Gastroesophageal sphincter (tissue), 4 donors: ENCODE results near the gene P3H3. TPM values are rescaled to one million over a fixed set of nuclear protein-coding genes. Genes with fewer than 3 reads are reported as not detected.

ENCODE experiments used
- ATAC-seq: fragments of 150-250 bp; one replicate; pipeline ENCODE4 v1.9.1; 2016; ENCODE audit warnings: mild to moderate bottlenecking, moderate library complexity
- H3K27ac ChIP-seq, 4 donors: fragments of 200-600 bp; sonication (generic) in 3 of 4; 1 replicate in 3 of 4; 2 replicates in 1 of 4; pipeline ENCODE4 v1.5.1; 2016 to 2019
- H3K27me3 ChIP-seq: fragments of 200-600 bp; sonication (generic); one replicate; pipeline ENCODE4 v1.5.1; 2019
- H3K36me3 ChIP-seq, 2 donors: fragments of 200-600 bp; sonication (generic); one replicate each; pipeline ENCODE4 v1.5.1; 2019; ENCODE audit warnings: control low read depth in 1 of 2
- H3K4me1 ChIP-seq, 3 donors: fragments of 200-600 bp; sonication (generic); 1 replicate in 2 of 3; 2 replicates in 1 of 3; pipeline ENCODE4 v1.5.1; 2016 to 2019; ENCODE audit warnings: control low read depth in 2 of 3
- H3K4me3 ChIP-seq, 2 donors: fragments of 200-600 bp; sonication (generic); one replicate each; pipeline ENCODE4 v1.5.1; 2019; ENCODE audit warnings: mild to moderate bottlenecking in 1 of 2, moderate library complexity in 1 of 2
- H3K9me3 ChIP-seq, 3 donors: fragments of 200-600 bp; sonication (generic); one replicate each; pipeline ENCODE4 v1.5.1; 2017 to 2019; ENCODE audit warnings: control low read depth in 2 of 3
- CTCF ChIP-seq, 4 experiments: fragments of 200-600 bp in 2 of 4; fragments of 450-650 bp in 2 of 4; sonication (generic) in 1 of 4; IDR thresholded peaks; one replicate each; pipeline ENCODE4 v1.5.1; 2017 to 2019; ENCODE audit warnings: antibody characterized with exemption in 4 of 4, mild to moderate bottlenecking in 2 of 4, moderate library complexity in 2 of 4
- EP300 ChIP-seq: sonication (generic); formaldehyde crosslinking; IDR thresholded peaks from one replicate; pipeline ENCODE4 v1.6.1; 2017; ENCODE audit warnings: antibody characterized with exemption, mild to moderate bottlenecking
- POLR2A ChIP-seq, 2 donors: fragments of 450-650 bp; IDR thresholded peaks; one replicate each; pipeline ENCODE4 v1.6.1; 2017; ENCODE audit warnings: antibody characterized with exemption in 2 of 2, mild to moderate bottlenecking in 2 of 2, moderate library complexity in 1 of 2
- POLR2AphosphoS5 ChIP-seq: sonication (generic); formaldehyde crosslinking; IDR thresholded peaks from one replicate; pipeline ENCODE4 v1.6.1; 2017; ENCODE audit warnings: antibody characterized with exemption
- whole genome bisulfite sequencing, 2 donors: methylation state at CpG; one replicate each; pipeline ENCODE4 v1.1.5; 2018; ENCODE audit warnings: low coverage in 1 of 2; 5-methylcytosine and 5-hydroxymethylcytosine counted together
- total RNA-seq, 4 donors: library from RNA; depleted of rRNA; stranded (reverse); fragments of >200 nt; gene quantifications; one replicate each; pipeline ENCODE4 v1.1.0, GENCODE V29; 2016

P3H3 gene
- total RNA-seq, 4 donors from 2014 or later: 17.3 to 28.3 (median 23.0) TPM

GRCh38 chr12:6819106-6820030 lies 8.8 kb upstream of the P3H3 start:
- TF ChIP-seq CTCF (IDR thresholded peaks at IDR 0.05): no peak
- TF ChIP-seq POLR2A (IDR thresholded peaks at IDR 0.05): no peak
- no peak for TF ChIP-seq EP300
- TF ChIP-seq POLR2AphosphoS5: no peak
- H3K27ac ChIP-seq: no peak overlapping the region
- peaks cover 0 to 30% (median 14%) of the 10 kb centered on the region in 3 donors for H3K4me1 ChIP-seq
- WGBS, 2 donors: 85 to 89% methylated on average over 3 to 12 of the region's 13 CpGs
- peaks cover 24% of the 10 kb centered on the region for H3K27me3 ChIP-seq
- no peak overlapping the region for H3K4me3 ChIP-seq
- no peaks in the 10 kb centered on the region for H3K9me3 ChIP-seq
- no peaks in the 10 kb centered on the region for H3K36me3 ChIP-seq
- ATAC-seq: no peak

- Histone ChIP-seq H3K36me3 (no peaks in the 10 kb centered on the region), H3K27ac (no peak overlapping the region), H3K4me1 (peaks cover 0 to 35% (median 17%) of the 10 kb centered on the region in 3 donors), H3K27me3 (peaks cover 31% of the 10 kb centered on the region), H3K4me3 (no peak overlapping the region), H3K9me3 (no peaks in the 10 kb centered on the region)
- 86 to 87% methylated on average over 2 to 4 of the region's 5 CpGs for WGBS, 2 donors
- ATAC-seq: no peak
- TF ChIP-seq POLR2A (IDR thresholded peaks at IDR 0.05) (no peak), CTCF (IDR thresholded peaks at IDR 0.05) (no peak), EP300 (no peak), POLR2AphosphoS5 (no peak)
These were observed 8.0 kb upstream of the P3H3 start for GRCh38 chr12:6820166-6820565.

- no peak for TF ChIP-seq POLR2A (IDR thresholded peaks at IDR 0.05)
- TF ChIP-seq POLR2AphosphoS5: no peak
- TF ChIP-seq EP300: no peak
- TF ChIP-seq CTCF (IDR thresholded peaks at IDR 0.05): no peak
- Histone ChIP-seq H3K4me3 (peak within 1 kb of the TSS; percentile 35 to 56), H3K36me3 (no peaks in the 10 kb centered on the region), H3K9me3 (no peaks in the 10 kb centered on the region), H3K27me3 (peaks cover 31% of the 10 kb centered on the region), H3K4me1 (peaks cover 0 to 51% (median 26%) of the 10 kb centered on the region in 3 donors), H3K27ac (peak within 1 kb of the TSS in 3 of 4 donors; percentile 63 to 72 (median 64))
- peak; percentile 69 for ATAC-seq
- WGBS, 2 donors: 0% methylated on average over 8 of the region's 28 CpGs; no CpG with 5 or more reads in 1 of the 2 donors
These were observed 6.4 kb upstream of the P3H3 start, which contains the start of gene GPR162 for GRCh38 chr12:6821591-6822425. Gene GPR162, plus strand, starts transcription at chr12:6821821. Its CDS starts 2,078 bp downstream, at chr12:6823899.

- 10 to 38% methylated on average over 3 of the region's 7 CpGs for whole genome bisulfite sequencing, 2 donors
- Histone ChIP-seq H3K4me1 (peaks cover 0 to 59% (median 33%) of the 10 kb centered on the region in 3 donors), H3K4me3 (peak overlapping the region in 1 of 2 donors; percentile 56), H3K27ac (peak overlapping the region in 1 of 4 donors; percentile 72), H3K9me3 (no peaks in the 10 kb centered on the region), H3K36me3 (no peaks in the 10 kb centered on the region), H3K27me3 (peaks cover 31% of the 10 kb centered on the region)
- no peak for TF ChIP-seq POLR2AphosphoS5
- no peak for TF ChIP-seq CTCF (IDR thresholded peaks at IDR 0.05)
- no peak for TF ChIP-seq POLR2A (IDR thresholded peaks at IDR 0.05)
- TF ChIP-seq EP300: no peak
- ATAC-seq: no peak
These were observed 5.6 kb upstream of the P3H3 start for GRCh38 chr12:6822426-6823135.
